Hindlimb muscle (tissue), 1 donor: Measurements from ENCODE around the gene KIFC3. TPM values are rescaled to one million over a fixed set of nuclear protein-coding genes. Genes with fewer than 3 reads are reported as not detected.
"Not testable (repeated sequence)": the region's sequence is repeated elsewhere in the genome, so short reads cannot be mapped to it uniquely, and the experiment has no call there.

Experiments used
- DNase-seq: peaks from one replicate; pipeline ENCODE4 v3.0.0-alpha.2; 2013
- polyA plus RNA-seq: library from polyadenylated mRNA; unstranded; fragments of 120-200 nt; gene quantifications from one replicate; pipeline ENCODE4 v1.2.1, GENCODE V29; 2013; ENCODE audit not compliant: insufficient read length

KIFC3 gene
- polyA plus RNA-seq, 1 donor: 26.8 TPM

DNA sequence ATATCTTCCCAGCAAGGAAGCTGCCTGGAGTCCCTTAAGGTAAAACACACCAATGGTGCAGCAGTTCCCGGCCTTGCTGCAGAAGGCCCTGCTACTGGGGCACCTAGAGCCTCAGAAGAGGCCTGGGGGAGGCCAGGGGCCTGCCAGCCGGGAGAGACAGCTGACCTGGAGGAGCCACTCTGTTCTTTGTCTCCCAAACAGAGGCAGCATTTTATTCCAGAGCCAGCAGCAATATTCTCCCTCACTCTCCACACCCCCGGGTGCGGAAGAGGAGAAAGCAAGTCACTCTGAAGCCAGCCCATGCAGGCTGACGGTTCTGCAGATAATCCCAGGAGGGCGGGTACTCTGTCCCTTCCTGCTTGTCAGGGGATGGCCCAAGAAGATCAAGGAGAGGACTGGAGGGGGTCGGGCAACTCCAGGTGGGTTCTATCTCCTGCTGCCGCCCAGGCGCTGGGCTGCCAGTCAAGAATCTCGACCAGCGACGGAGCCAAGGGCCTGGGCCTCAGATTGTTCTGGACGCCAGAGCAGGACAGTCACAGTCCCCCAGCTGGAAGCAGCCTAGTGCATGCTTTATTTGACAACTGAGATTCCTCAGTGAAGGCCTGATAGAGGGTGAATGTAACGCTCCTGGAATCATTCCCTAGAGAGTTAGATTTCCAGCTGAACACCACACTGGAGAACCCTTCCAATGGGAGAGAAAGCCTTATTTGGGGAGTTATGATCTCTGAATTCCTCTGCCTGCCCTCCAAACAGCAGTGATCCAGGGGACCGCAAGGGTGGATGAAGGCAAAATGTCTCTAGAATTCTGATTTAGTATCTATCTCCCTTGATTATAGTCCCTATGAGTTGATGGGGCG is 1.1 kb upstream of the KIFC3 start:
- no peak for DNase-seq

DNA sequence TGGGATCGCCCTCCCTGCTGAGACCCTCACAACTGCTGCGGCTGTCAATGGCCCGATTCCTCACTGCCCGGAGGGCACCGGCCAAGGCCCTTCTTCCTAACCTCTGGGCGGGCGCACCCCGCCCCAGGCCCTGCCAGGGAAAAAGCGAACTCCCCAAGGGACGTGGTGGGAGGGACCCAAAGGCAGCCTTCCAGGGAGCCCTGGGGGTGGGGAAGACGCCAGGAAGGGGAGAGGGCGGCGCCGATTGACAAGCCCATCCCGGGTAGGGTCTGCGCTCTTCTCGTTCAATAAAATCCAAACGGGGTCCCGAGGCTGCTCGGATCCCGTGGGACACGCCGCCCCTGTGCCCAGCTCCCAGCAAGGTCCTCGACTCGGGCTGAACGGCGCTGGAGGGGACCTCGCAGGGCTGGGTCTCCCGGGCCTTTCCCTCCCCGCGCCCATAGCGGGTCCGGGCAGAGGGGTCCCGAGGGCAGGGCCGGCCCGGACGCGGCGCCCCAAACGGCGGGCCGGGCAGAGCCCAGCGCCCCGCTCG is 416 bp downstream of the KIFC3 start:
- DNase-seq: no peak

GRCh38 chr16:57801098-57801808 is 1.0 kb downstream of the KIFC3 start:
- DNase-seq: no peak

DNA sequence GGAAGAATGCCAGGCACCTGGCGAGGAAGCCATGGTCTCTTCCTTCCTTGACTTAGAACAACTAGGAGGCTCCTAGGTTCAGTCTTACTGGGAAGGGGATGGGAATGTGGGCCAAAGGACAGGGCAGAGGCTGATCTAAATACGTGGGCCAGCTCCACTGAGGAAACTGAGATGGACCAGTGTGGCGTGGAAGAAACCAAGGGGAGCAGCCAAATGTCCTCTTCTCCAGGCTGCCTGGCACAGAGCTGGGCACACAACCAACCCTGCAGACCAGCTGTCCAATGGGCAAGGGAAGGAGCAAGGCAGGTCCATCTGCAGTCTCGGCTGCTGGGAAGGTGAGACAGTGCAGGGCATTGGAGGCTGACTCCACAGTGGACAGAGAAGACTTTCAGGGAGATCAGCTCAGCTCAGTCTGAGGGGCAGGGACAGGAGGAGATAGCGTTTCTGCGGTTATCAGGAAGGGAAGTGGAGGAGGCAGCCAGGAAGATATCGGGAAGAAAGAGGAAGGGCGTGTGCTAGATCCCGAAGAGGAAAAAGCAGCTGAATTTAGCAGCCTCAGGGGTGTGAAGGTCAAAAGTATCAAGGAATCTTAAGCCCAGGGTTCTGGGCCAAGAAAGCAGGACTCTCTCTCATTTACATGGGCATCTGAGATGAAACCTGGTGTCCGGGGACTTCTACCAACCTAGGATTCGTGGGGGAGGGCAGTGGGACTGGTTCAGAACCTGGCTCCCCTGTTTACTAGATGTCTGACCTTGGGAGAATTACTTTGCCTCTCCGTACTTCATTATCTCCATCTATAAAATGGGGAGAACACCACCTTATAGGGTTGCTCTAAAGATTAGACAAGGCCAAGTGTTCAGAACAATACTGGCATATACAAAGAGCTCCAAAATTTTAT is 1.8 kb downstream of the KIFC3 start:
- DNase-seq: no peak

- no peak for DNase-seq
These were observed 2.6 kb downstream of the KIFC3 start for GRCh38 chr16:57799600-57800199.

DNA sequence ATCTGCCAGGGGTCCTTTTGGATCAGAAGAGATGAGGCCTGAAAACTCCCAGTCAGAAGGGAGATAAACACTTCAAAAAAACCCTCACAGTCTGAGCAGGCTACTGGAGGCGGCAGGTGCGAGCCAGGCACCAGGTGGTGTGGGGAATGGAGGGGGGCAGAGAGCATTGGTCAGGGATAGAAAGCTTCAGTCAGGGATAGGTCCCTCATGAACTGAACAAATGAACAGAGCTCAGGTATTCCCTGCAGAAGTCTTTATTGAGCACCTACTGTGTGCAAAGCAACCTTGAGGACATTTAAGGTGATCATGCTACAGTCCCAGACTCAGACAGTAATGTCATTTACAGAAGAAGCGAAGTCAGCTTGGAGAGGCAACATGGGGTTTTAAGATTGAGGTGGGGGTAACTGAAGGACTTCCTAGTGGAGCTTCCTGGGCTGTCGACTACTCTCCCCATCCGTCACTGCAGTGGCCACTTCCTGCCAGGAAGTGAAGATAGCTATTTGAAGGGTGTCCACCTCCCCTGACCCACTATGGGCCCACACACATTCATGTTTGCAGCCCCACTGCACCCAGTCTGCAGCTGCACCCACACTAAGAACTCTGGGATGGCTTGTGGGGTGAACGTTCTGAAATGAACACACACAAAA is 3.2 kb downstream of the KIFC3 start:
- DNase-seq: no peak

- no peak for DNase-seq
These were observed 4.0 kb downstream of the KIFC3 start for GRCh38 chr16:57798267-57798810.

DNA sequence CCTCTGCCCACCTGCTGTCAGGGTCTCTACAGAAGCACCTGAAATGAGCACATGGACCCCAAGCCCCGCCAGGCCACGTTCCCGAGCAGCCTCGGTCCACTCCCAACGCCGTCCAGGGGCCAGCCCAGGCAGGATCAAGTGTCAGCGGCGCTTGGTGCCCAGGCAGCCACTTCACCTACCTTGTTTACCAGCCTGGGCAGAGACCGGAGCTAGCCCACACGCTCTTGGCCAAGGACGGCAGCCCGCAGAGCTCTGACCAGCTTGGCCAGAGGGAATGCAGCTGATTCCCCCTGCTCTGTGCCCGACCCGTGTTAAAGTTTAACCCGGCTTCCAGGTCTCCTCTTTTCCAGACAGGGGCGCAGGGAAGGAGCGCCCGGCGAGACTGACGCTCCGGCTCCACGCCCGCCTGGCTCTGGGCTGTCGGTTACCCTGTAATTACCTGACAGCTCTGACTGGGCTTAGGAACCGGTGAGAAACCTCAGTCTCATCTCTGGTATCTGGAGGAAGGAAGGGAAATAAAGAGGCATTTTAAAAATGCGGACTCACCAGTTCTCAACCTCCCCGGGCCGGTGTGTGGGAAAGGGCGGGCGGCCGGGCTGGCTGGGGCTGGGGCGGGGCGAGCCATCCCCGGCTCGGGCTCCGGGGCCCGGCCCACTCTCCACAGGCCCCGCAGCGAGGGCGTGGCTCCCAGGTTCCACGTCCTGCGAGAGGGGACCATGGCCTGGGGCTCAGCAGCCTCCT is 4.6 kb downstream of the KIFC3 start:
- no peak for DNase-seq

- DNase-seq: no peak
These were observed 5.1 kb downstream of the KIFC3 start for GRCh38 chr16:57797216-57797525.

GRCh38 chr16:57796014-57796413 is 6.3 kb downstream of the KIFC3 start:
- not testable (repeated sequence) for DNase-seq

DNA sequence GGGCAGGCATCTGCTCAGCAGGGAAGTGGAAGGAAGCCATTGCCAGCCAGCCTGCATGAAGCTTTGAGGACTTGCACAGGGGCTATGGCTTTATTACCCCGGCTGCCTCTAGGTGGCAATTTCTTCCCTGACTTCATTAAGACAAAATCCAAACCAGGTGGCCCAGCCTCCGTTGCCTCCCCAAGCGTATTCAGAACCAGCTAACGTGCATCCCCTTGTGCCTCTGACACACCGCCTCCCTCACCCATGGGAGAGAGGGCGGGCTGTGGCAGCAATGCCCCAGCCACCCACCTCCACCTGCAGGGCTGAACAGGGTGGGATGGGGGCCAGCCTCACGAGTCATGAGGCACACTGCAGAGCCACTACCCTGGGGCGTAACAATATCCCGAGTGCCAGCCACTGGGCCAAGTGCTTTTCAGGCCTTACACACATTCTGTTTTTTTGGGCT is 6.8 kb downstream of the KIFC3 start:
- DNase-seq: no peak

DNA sequence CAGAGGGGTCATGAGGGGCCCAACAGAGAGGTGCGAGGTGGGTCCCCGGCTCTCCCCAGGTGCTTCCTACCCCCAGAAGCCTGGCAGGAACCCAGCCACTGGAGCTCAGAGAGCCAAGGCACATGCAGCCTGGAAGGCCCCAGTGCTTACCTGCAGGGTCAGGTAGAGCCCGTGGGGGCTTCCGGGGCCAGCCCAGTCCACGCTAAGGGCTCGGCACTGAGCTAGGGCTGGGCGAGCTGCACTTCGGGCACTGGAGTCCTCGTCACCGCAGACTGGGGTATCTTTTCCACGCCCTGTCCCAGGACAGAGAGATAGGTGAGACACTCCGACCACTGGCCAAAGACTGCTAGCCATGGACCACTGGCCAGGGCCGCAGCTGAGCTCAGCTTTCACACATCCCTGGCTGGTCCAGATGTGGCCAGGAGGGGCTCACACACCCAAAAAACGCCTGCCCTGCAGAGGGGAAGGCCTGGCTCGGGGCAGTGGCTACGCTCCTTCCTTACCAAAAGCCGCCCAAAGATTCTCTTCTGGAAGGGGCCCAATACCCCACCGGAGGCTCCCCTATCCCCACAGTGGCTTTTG is 7.4 kb downstream of the KIFC3 start:
- DNase-seq: no peak

DNA sequence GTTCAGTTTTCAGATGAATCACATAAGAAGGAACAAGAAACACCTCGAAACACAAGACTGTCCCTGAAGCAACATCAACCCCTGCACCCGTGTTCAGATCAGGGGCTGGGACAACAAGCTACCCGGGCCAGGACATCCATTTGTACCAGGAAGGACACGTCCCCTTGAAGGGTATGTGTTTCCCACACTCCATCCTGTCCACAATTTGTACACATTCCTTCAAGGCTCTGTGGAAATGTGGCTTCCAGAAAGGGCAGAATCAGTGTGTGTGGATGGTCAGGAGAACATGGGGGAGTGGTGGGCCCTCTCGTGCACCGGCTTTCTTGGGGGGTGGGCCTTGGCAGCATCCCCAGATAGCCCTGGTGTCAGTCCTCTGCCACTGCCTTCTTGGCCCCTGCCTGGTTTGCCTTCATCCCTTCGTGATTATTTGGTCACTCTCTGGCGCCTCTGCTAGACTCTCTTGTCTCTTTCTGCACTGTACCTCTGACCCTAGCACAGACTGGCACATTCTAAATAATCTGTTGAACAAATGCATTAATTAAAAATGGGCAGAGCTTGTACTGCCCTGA is 10.3 kb downstream of the KIFC3 start:
- no peak for DNase-seq

GRCh38 chr16:57791195-57791892 is 10.9 kb downstream of the KIFC3 start:
- DNase-seq: no peak

DNA sequence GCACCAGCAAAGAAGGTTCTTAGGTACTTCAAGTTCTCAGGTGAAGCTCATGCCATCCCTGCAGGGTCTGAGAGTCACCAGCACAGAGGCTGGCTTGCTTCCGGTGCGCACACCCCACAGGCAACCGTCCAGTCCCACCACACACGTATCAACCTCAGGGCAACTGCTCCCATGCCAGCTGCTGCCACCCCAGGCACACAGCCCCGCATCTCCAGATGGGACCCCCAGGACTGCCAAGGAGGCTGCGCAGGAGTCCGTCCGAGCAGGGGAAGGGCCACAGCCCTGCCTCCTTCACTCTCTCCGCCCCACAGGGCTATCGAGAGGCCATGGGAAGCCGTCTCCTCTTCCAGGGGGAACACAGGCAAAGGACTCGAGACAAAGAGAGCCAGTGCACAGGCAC is 13.3 kb downstream of the KIFC3 start:
- DNase-seq: no peak

GRCh38 chr16:57788252-57788841 is 13.9 kb downstream of the KIFC3 start:
- DNase-seq: no peak

DNA sequence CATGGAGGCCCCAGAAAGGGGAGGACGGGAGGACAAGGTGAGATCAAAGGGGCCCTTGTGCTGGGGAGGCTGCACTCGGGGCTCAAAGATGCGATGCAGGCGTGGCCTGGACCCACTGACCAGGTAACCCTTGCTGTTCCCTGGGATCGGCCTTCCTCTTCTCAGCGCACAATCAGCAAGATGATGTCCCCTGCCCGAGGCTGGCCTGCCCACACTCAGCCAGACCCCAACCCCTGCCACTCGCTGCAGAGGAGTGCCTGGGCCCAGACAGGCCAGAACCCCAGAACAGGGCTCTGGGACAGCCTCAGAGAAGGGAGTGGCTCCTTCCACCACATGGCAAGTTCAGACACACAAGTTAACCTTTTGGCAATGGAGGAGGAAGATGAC is 14.8 kb downstream of the KIFC3 start:
- no peak for DNase-seq

GRCh38 chr16:57786632-57787518 is 15.4 kb downstream of the KIFC3 start:
- DNase-seq: peak; percentile 34
